ENCODE results near the gene LMCD1.

- TF ChIP-seq CTCF (IDR thresholded peaks at IDR 0.05) (no peak), EP300 (IDR thresholded peaks at IDR 0.05) (no peak), POLR2A (IDR thresholded peaks at IDR 0.05) (no peak), POLR2AphosphoS5 (IDR thresholded peaks at IDR 0.05) (no peak)
These were observed 54.3 kb downstream of the LMCD1 start for GRCh38 chr3:8555725-8556472.

All from sigmoid colon (tissue), 4 donors.